Kidney epithelial cell (primary cell): ENCODE results near the gene OR1S2. TPM values are rescaled to one million over a fixed set of nuclear protein-coding genes. Genes with fewer than 3 reads are reported as not detected.

Experiments
- DNase-seq: peaks from one replicate; pipeline ENCODE4 v3.0.0-alpha.2; 2010; ENCODE audit warnings: low read depth
- H3K27me3 ChIP-seq: 2 replicates; pipeline ENCODE4 v1.6.0; 2011; ENCODE audit warnings: low read length; ENCODE audit not compliant: control insufficient read depth, insufficient read depth
- H3K36me3 ChIP-seq: 2 replicates; pipeline ENCODE4 v1.5.1; 2011; ENCODE audit warnings: low read length; ENCODE audit not compliant: control insufficient read depth, insufficient read depth
- H3K4me3 ChIP-seq: 2 replicates; pipeline ENCODE4 v1.5.1; 2011; ENCODE audit warnings: low read depth, mild to moderate bottlenecking, control low read depth, low read length
- total RNA-seq: library from RNA; depleted of rRNA; stranded (reverse); fragments of >200 nt; gene quantifications from 2 replicates; pipeline ENCODE4 v1.2.3, GENCODE V29; 2015
- TF ChIP-seq, protein P1 (sequence below): IDR thresholded peaks from 2 replicates; pipeline ENCODE4 v1.5.1; 2011; ENCODE audit warnings: mild to moderate bottlenecking, moderate library complexity, low read length, control low read depth, inconsistent platforms; ENCODE audit not compliant: insufficient read depth, poor library complexity, severe bottlenecking

OR1S2 gene
- total RNA-seq, 1 donor from 2014 or later, result not detected

DNA sequence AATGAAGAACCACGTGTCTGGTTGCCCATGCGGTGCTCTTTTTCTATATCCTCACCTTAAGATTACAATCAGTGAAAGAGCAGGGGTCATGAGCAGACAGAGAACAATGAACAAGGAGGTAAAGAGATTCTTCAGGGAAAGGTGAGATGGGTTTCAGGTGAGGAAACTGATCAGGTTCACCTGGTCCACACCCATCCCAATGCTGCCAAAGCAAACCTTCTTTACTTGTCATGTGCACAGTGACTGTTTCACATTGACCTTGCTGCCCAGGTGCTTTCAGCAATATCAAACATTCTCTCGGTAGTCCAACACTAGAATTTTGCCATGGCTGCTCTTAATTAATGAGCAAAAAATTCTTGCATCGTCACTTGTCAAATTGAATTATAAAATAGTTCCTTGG is 39.6 kb downstream of the OR1S2 start:
- TF ChIP-seq, protein P1, sequence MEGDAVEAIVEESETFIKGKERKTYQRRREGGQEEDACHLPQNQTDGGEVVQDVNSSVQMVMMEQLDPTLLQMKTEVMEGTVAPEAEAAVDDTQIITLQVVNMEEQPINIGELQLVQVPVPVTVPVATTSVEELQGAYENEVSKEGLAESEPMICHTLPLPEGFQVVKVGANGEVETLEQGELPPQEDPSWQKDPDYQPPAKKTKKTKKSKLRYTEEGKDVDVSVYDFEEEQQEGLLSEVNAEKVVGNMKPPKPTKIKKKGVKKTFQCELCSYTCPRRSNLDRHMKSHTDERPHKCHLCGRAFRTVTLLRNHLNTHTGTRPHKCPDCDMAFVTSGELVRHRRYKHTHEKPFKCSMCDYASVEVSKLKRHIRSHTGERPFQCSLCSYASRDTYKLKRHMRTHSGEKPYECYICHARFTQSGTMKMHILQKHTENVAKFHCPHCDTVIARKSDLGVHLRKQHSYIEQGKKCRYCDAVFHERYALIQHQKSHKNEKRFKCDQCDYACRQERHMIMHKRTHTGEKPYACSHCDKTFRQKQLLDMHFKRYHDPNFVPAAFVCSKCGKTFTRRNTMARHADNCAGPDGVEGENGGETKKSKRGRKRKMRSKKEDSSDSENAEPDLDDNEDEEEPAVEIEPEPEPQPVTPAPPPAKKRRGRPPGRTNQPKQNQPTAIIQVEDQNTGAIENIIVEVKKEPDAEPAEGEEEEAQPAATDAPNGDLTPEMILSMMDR, result no peak

More for the DNA sequence above, 39.6 kb downstream of the OR1S2 start:
- H3K4me3 ChIP-seq, result no peak overlapping the region
- H3K27me3 ChIP-seq, result no peaks in the 10 kb centered on the region
- H3K36me3 ChIP-seq, result no peaks in the 10 kb centered on the region
- DNase-seq, result no peak

Other genes starting within 250 kb of the OR1S2 start
- gene OR9Q1, start 180.3 kb downstream of the OR1S2 start, total RNA-seq, result not detected in 2 replicates
- gene OR6Q1, start 173.2 kb downstream of the OR1S2 start, total RNA-seq, result not detected in 2 replicates
- gene OR9I1, start 78.6 kb downstream of the OR1S2 start, total RNA-seq, result not detected in 2 replicates
- gene OR9Q2, start 15.1 kb downstream of the OR1S2 start, total RNA-seq, result not detected in 2 replicates
- gene OR1S1, start 8.6 kb upstream of the OR1S2 start, total RNA-seq, result not detected in 2 replicates
- not detected in 2 replicates for gene OR10Q1, start 24.8 kb upstream of the OR1S2 start, total RNA-seq
- not detected in 2 replicates for gene OR10W1, start 64.1 kb upstream of the OR1S2 start, total RNA-seq
- gene OR5B17, start 154.9 kb upstream of the OR1S2 start, total RNA-seq, result not detected in 2 replicates
- not detected in 2 replicates for gene OR5B3, start 202.7 kb upstream of the OR1S2 start, total RNA-seq
- gene OR5B2, start 224.0 kb upstream of the OR1S2 start, total RNA-seq, result not detected in 2 replicates
- gene OR5B12, start 238.1 kb upstream of the OR1S2 start, total RNA-seq, result not detected in 2 replicates